Hematopoietic multipotent progenitor cell treated with erythropoietin and hydrocortisone succinate and interleukin-3 and kit ligand, for 15 days (in vitro differentiated cells): ENCODE results near the gene CCDC167.
"Not testable (repeated sequence)": the region's sequence is repeated elsewhere in the genome, so short reads cannot be mapped to it uniquely, and the experiment has no call there.

Experiments used
- DNase-seq: peaks from one replicate; pipeline ENCODE4 v3.0.0-alpha.2; 2015; ENCODE audit warnings: low spot score

CCDC167 gene

DNA sequence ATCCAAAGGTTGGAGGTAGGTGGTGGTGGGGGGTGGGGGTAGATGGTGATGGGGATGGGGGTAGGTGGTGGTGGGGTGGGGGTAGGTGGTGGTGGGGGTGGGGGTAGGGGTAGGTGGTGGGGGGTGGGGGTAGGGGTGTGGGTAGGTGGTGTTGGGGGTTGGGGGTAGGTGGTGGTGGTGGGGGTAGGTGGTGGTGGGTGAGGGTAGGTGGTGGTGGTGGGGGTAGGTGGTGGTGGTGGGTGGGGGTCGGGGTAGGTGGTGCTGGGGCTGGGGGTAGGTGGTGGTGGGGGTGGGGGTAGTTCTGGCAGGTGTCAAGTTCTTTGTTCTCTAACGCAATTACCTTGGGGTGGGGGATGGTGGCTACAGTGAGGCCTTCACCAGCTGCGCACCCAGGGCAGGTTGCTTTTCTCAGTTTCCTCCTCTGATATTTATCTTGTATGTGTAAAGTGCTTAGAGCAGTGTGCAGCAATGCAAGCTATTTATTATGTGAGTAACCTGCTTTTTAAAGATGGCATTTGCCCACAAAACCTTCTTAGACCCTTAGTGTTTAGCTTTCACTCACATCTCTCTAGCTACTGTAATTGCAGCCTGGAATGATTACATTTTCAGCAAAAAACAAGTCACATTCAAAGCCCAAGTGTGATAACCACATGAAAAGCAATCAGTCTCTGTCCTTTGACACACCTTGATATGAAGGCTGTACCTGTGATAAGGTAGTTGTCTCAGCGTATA lies 8.2 kb upstream of the CCDC167 start:
- no peak for DNase-seq

DNA sequence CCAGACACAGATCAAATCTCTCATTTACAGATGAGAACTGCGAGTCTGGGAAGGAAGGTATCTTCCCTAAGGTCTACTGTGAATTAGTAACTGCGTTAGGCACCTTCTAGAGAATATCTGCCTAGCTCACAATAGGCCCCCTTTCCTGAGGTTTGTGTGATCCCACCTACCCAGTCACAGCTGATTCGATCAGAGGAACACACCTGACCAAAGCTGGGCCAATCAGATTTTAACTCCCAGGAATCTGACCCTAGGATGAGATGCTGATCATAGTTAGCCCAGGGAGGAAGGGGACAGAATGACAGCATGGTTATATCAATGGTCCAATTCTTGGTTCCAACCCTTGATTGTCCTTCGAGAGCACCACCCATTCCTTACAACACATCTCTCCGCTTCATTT lies 7.4 kb upstream of the CCDC167 start:
- DNase-seq, result no peak

DNA sequence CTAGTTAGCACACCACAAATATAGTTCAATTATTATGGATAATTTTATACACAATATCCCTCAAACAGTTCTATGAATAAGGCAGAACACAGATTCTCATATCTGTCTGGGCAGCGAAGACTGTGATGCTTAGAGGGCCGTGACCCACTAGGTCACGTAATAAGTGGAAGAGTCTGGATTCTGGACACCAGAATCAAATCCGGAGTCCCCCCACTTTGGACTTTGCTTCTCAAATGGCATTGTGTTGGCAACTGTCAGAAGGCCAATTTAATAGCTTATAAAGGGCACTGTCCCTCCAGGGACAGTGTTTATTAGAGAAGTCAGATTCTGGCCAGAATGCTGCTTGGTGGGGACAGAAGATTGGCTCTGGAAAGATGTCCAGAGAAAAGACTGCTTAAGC lies 6.8 kb upstream of the CCDC167 start:
- DNase-seq, result no peak

DNA sequence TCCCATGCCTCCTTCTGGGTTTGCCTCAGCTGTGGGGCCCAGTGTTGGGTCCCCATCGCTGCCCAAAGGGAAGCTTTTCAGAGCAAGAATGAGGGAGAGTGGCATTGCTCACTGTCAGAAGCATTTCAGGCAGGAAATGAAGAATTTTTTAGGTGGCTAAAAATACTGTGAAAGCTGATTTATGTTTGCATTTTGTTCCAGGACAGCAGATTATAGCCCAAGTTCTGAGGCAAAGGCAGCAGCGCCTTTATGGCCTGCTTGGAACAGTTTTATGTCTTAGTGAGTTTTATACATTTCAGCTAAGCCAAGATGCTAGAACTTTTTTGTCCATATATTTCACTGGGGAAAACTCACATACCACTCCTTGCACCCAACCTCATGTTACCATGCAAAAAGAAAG lies 4.3 kb upstream of the CCDC167 start:
- DNase-seq, result no peak

DNA sequence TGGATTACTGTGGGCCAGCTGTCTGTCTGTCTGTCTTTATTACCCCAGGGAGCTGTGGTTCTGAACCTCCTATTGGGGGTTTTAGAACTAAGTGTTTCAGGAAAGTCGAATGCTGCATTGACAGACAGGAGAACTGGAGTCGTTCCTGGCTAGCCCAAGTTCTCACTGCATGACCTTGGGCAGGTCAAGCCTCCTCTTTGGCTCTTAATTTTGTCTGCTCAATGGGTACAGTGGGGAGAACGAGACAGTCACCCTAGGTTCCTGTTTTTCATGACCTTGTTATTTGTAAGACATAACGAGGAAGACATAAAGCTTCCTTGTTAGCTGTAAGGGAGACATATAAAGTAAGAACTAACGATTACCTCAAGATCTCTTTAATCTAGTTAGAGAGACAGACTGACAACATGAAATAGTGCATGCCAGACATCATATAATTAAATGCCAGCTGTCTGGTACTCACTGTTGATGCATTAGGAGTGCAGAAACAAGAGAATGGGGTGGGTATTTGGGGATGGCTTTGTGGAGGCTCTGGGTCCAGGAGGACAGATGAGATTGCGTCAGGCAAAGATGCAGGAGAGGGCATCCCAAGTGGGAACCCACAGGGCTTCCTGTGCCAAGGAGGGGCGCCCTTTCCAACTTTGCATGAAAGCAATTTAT lies 3.7 kb upstream of the CCDC167 start:
- no peak for DNase-seq

DNA sequence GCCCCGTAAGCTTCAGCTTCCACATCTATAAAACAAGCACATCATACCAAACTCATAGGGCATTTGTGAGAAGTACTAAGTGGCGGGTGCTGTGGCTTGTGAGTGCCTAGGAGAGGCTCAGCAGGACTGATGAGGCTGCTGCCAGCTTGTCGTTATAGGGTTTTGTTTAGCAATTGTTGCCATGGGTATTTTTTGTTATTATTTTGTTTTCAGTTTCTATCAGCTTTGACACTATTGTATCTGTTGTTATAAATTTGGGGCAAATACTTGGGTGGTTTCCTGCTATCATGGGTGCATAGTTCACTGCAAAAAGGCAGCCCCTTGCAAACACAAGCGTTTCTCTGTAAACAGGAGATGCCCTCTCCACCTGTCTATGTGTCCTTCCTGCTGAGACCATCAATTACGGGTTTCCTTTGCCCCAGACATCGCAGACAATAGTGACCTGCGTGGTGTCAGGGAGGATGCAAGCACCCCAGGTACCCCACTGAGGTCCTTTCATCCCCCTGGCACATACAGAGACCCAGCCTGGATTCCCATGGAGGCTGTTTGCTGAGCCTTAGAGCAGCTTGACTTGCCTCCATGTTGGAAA lies 3.1 kb upstream of the CCDC167 start:
- no peak for DNase-seq

DNA sequence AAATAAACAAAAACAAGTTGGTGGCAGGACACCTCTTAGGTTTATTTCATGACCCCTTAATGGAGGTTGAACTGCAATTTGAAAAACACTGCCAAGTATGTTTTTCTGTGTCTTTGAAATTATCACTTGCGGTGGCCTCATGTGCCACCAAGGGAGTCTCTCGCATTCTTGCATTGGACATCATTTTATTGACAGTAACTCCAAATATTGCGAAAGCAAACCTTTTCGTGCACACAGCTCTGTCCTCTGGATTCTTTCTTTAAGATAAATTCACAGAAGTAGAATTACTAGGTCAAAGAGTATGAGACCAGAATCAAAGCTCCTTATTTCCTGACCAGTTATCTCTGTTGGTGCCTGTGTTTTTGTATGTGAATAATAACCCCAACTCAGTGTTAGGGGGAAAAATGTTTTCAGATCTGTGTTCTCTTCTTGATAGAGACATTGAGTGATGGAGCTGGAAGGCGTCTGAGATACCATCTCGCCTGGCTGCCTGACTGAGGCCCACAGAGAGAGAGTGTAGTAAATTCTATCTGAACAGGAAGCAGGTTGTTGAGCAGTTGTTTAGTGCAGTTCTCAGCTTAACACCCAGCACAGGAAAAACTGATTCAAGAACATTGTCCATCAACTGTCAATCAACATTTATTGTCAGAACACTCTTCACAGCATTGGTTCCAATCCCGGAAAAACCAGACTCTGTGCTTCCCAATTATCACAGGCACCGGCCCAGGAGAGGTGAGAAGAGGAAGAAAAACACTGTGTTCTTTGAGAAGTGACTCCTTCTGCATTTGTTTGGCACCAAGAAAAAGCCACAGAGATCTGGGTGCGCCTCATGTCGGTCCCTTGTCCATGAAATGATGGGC lies 2.2 kb upstream of the CCDC167 start:
- no peak for DNase-seq

DNA sequence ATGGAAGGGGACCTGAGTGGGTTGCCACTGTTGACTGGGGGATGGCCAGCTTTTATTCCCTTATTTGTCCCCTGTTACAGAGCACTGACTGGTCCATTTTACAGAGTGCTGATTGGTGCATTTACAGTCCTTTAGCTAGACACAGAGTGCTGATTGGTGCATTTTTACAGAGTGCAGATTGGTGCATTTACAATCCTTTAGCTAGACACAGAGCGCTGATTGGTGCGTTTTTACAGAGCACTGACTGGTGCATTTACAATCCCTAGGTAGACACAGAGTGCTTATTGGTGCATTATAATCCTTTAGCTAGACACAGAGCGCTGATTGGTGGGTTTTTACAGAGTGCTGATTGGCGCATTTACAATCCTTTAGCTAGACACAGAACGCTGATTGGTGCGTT lies 1.2 kb upstream of the CCDC167 start:
- DNase-seq, result not testable (repeated sequence)

DNA sequence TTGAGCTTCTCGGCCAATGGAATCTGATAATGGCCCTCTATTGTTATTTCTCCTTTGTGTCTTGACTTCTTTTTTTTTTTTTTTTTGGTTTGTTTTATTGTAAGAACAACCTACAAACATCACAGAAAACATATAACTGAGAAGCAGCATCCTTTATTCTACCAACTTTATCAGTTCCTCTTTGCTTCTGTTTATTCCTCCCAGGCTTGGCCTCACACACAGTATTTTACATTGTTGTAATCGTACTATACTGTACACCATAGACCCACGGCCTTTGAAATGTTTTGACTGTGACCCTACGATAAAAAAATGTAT lies 558 bp upstream of the CCDC167 start:
- DNase-seq, result no peak

DNA sequence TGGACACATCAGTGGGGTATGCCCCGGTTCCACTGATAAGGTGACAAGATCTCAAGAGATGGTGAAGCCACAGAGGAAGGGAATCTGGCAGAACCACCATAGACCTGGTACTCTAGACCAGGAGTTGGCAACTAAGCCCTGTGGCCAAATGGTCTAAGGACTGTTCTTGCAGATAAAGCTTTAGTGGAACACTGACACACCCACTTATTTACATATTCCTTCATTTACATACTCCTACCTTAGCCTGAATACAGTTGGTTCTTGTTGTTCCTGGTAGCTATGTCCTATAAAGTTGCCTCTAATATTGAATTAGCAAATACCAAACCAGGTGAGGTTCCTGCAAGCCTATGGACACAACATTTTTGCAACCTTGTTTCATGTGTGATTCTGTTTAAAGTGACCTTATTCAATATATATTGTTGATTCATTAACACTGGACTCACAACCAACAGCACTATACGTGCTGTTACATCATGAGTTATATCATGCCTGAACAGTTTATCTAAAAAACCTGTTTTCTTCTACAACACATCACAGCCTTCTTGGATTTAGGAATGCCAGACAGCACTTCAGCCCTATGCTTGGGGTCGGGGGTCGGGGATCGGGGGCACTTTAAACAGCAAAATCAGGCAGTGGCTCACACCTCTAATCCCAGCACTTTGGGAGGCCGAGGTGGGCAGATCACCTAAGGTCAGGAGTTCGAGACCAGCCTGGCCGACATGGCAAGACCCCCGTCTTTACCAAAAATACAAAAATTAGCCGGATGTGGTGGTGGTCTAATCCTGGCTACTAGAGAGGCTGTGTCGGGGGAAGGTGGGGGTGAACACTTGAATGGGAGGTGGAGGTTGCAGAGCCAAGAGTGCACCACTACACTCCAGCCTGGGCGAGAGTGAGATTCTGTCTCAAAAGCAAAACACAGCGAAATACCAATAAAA lies 2.5 kb downstream of the CCDC167 start:
- DNase-seq, result peak; percentile 83

DNA sequence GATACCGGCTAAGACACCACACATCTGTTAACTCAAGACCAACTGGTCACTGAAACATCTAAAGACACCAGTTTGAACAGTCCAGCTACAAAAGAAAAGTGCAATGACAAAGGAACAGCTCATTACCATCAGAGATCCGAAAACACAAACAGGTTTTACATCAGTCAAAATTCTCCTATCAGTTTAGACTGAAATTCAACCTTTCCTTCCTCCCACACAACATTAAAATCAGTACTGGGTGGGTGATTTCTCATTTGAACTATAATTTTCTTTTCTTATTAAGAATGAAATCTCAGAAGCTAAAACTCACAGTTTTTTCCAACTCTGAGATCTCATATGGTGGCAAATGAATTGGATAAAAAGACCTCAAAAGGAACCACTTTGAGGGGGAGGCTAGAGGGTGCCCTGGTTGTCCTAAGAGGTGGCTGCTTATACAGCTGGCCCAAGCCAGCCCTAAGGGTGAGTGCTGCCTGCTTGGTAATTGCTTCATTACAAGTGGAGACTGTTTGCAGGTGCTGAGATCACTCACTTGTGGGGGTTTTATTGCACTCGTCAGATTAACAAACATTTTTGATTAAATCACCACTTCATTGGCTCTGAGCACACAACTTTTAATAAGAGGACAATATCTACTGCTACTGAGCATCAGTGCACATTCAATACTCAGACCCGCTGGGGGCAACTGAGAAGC lies 4.3 kb downstream of the CCDC167 start:
- DNase-seq, result no peak

DNA sequence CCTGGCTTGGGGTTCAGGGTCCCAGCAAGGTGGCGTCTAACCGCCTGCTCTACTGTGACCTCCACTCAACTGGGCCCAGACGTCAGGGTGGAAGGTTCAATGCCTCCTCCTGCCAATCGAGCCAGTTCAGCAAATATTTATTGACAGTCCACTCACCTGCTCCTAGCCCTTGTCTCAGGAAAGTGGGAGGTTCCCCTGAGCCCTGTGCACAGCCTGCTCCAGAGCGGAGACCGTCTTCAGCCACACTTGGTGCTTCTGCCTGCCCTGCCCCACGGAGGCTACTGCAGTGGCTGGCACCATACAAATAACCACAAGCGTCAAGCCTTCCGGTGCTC lies 6.1 kb downstream of the CCDC167 start:
- DNase-seq, result no peak

DNA sequence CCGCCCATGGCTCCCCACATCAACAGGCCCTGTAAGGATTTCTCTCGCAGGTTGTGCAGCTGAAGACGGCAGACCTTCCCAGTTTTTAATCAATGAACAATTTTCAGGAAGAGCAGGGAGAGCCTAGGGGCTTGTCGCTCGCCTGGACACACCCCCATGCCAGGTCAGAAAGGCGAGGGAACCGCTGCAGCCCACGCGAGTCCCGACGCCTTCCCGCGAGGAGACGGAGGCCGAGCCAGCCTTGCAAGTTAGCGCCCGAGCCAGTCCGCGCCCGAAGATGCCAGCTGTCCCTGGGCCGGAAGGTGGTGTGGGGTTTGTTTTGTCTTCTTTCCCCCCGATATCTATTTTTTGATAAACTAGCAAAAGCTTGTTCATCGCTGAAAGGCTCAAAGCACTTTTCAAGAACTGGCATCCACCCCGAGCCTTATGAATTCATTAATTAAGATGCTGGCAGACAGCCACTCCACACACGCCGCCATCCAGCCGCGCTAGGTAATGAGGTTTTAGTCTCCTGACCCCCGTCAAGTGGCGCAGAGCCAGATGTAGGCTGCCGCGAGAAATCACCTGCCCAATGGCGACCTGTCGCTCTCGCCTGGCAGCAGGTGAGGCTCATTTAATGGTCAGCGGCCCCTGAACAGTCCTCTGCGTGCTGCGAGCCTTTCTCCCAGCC lies 6.6 kb downstream of the CCDC167 start:
- DNase-seq, result no peak

DNA sequence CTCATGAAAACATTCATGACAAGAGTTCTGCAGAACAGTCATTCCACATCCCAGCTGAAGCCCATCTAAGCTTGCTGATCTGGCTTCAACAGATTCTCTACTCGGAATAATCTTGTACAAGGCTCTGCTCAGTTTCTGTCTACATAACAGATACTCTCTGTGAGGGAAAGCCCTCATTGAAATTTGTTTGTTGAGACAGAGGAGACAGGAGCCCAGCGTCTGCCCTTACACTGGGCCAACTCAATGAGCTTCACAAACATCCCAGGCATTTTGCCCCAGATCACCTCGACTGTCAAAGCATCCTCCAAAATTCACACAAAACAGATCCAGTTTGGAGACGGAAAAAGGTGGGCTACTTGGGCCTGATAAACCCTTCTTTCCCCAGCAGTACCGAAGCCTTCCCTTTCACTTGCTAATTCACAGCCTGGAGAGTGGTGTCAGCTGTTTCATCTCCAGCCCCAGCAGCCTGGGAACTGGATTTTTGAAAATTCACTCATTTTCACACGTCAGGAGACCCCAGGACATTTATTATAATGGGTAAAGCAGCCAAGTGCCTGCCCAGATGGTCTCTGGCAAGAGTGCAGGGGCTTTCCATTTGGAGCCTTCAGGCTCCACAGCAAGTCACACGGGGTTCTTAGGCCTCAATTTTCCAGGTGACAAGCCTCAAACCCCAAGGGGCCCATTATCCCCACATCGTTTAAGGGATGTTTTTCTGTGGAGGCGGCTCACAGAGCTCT lies 7.3 kb downstream of the CCDC167 start:
- no peak for DNase-seq

DNA sequence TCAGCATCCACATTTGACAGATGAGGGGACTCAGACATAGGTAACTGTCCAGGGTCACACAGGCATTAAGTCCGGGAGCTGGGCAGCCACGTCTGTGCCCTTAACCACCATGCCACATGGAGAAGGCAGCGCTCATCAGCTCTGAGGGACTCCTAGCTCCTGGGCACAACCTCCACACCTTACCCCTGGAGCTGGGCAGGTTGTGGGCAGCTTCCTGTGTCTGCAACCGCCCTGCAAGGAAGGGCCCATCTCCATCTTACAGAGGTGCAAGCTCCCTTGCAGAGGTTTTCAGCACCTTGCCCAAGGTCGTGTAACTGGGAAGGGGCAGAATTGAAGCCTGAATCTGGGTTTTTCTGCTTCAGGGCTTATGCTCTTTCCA lies 7.9 kb downstream of the CCDC167 start:
- DNase-seq, result no peak

DNA sequence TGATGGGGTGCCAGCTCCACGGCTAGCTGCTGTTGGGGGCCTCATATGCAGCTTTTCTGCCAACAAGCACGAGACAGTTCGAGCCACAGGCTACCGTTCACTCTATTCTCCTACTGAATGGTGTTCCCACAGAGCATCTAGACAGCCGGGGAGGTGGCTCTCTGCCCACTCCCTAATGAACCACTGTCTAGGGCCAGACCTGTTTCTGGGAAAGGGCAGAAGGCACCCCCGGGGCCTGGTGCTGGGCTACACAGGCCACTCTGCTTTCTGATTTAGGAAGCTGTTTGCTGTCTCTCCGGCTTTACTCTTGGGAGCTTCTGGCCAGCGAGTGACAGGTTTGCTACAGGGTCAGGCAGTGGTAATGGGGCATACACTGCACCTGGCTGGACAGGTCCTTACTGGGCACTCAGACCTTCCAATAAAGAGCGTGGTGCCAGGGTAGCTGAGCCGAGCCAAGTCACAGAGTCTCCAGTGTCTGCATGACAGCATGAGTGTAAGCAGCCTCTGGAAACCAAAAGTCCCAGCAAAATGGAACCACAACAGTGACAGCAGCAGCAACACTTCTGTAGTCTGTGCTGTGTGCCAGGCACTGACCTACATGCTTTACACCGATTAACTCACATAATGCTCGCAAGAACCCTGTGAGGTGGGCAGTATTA lies 8.4 kb downstream of the CCDC167 start:
- no peak for DNase-seq

DNA sequence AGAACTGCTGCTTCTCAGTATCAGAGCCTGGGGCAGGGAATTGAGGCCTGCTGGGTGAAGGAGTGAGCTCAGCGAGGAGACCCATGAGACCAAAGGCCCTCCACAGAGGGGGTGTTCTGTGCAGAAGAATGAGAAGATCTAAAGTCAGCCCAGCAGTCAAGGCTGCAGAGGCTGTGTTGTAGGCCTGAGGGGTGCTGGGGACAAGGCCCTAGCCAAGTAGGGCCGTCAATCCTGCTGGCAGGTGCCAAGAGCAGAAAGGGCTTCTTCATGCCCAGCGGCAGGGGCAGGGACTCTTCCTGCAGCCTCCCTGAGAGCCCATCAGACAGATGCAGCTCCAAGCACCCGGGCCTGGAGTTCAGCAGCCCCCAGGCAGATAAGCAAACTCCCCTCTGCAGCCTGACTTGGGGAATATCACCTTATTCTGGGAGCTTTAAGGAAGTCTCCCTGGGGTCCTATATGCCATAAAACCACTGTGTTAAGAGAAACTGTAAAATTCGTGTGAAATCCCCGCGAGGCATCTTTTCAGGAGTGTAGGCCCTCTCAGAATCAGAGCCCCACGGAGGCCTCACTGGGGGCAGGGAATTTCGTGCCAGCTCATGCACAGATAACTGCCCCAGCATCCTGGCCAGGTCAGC lies 9.0 kb downstream of the CCDC167 start:
- DNase-seq, result no peak

DNA sequence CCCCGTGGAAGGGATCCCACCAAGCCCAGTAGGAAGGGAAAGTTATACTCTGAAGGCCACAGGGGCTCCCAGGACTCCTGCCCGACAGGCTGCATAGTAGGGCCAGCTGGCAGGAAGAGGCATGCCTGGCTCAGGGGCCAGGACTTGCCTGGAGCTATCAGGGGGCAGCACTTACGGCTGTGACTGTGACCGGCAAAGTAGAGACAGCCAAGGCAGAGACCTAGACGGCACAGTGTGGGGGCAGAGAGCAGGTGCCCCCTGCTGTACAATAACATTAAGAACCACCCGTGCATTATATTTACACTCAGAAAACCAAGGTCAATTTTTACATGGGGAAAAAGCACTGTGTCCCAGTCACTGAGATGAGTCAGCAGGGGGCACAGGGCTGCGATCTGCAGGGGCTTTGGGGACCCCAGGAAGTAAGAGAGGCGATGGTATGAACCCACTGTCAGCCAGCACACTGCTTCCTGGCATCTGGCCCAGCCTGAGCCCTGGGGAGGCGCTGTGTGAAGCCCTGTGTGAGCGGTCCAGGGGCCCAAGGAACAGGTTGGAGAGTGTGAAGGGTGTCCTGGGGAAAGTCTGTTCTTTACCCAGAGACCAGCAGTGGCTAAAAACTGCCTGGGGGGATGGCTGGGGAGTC lies 9.9 kb downstream of the CCDC167 start:
- peak; percentile 53 for DNase-seq
